GM12874 (cell line): Measurements from ENCODE around the gene RMND1.

Source experiments
- CTCF ChIP-seq: IDR thresholded peaks from 2 replicates; pipeline ENCODE4 v1.5.1; 2011; ENCODE audit warnings: low read depth, mild to moderate bottlenecking, control low read depth, low read length, moderate library complexity; ENCODE audit not compliant: insufficient read depth

The RMND1 gene

GRCh38 chr6:151388236-151388635 lies 63.7 kb downstream of the RMND1 start:
- no peak for TF ChIP-seq CTCF

GRCh38 chr6:151387175-151387970 lies 64.6 kb downstream of the RMND1 start:
- no peak for TF ChIP-seq CTCF

GRCh38 chr6:151385177-151385576 lies 66.7 kb downstream of the RMND1 start:
- no peak for TF ChIP-seq CTCF

GRCh38 chr6:151384151-151384550 lies 67.8 kb downstream of the RMND1 start:
- TF ChIP-seq CTCF, result no peak

GRCh38 chr6:151381722-151382121 lies 70.2 kb downstream of the RMND1 start:
- TF ChIP-seq CTCF, result no peak

- no peak for TF ChIP-seq CTCF
These were observed 71.1 kb downstream of the RMND1 start for GRCh38 chr6:151380848-151381205.

- no peak for TF ChIP-seq CTCF
These were observed 71.7 kb downstream of the RMND1 start for GRCh38 chr6:151379933-151380847.
